GM23338 (cell line): ENCODE measurements around the gene DAB1. TPM values are rescaled to one million over a fixed set of nuclear protein-coding genes. Genes with fewer than 3 reads are reported as not detected.

Source experiments
- ATAC-seq: fragments of 200-7000 bp; cut with Tn5 transposase; 3 replicates; pipeline ENCODE4 v1.9.1; 2020
- DNase-seq: peaks from one replicate; pipeline ENCODE4 v3.0.0-alpha.2; 2015; ENCODE audit warnings: low spot score
- H2AFZ ChIP-seq: fragments of 200-600 bp; sonication (generic); 2 replicates; pipeline ENCODE4 v1.8.0; 2016; ENCODE audit warnings: antibody characterized with exemption, mild to moderate bottlenecking, moderate library complexity
- H3F3A ChIP-seq: fragments of 200-600 bp; sonication (generic); replicated peaks from 2 replicates; pipeline ENCODE4 v1.8.0; 2017; ENCODE audit warnings: antibody characterized with exemption, mixed run types, low read depth
- H3K27ac ChIP-seq: fragments of 200-600 bp; sonication (generic); 2 replicates; pipeline ENCODE4 v1.6.1; 2016; ENCODE audit warnings: low read depth
- H3K27me3 ChIP-seq: fragments of 200-600 bp; sonication (generic); 2 replicates; pipeline ENCODE4 v1.8.0; 2016; ENCODE audit warnings: mild to moderate bottlenecking, mixed run types, moderate library complexity; ENCODE audit not compliant: insufficient read depth
- H3K36me3 ChIP-seq: fragments of 200-600 bp; sonication (generic); 2 replicates; pipeline ENCODE4 v1.8.0; 2016; ENCODE audit warnings: mild to moderate bottlenecking; ENCODE audit not compliant: insufficient read depth
- H3K4me1 ChIP-seq: fragments of 200-600 bp; sonication (generic); 2 replicates; pipeline ENCODE4 v1.8.0; 2016; ENCODE audit warnings: mild to moderate bottlenecking, moderate library complexity; ENCODE audit not compliant: insufficient read depth
- H3K4me2 ChIP-seq: fragments of 200-600 bp; sonication (generic); 2 replicates; pipeline ENCODE4 v1.7.1; 2017; ENCODE audit warnings: mixed run types
- H3K4me3 ChIP-seq: fragments of 200-600 bp; sonication (generic); 2 replicates; pipeline ENCODE4 v1.6.1; 2016; ENCODE audit warnings: mixed run types
- H3K79me2 ChIP-seq: fragments of 200-600 bp; sonication (generic); replicated peaks from 2 replicates; pipeline ENCODE4 v1.8.0; 2017; ENCODE audit warnings: mild to moderate bottlenecking; ENCODE audit not compliant: insufficient read depth
- H3K9me2 ChIP-seq: fragments of 200-600 bp; sonication (generic); 2 replicates; pipeline ENCODE4 v1.8.0; 2017; ENCODE audit not compliant: insufficient read depth
- H4K20me1 ChIP-seq: fragments of 200-600 bp; sonication (generic); replicated peaks from 2 replicates; pipeline ENCODE4 v1.8.0; 2017; ENCODE audit warnings: mild to moderate bottlenecking; ENCODE audit not compliant: insufficient read depth
- H3K27ac Mint-ChIP-seq: 2 replicates; pipeline ENCODE4 v1.8.0; 2020; ENCODE audit warnings: inconsistent platforms, mild to moderate bottlenecking, moderate library complexity, mixed read lengths
- H3K27me3 Mint-ChIP-seq: 3 replicates; pipeline ENCODE4 v1.8.0; 2022; ENCODE audit warnings: low read depth, mild to moderate bottlenecking, moderate library complexity, mixed read lengths, inconsistent platforms; ENCODE audit not compliant: insufficient read depth, poor library complexity
- H3K36me3 Mint-ChIP-seq: 3 replicates; pipeline ENCODE4 v1.8.0; 2021; ENCODE audit warnings: low read depth, mild to moderate bottlenecking, inconsistent platforms, moderate library complexity, mixed read lengths
- H3K4me1 Mint-ChIP-seq: 3 replicates; pipeline ENCODE4 v1.8.0; 2020; ENCODE audit warnings: mild to moderate bottlenecking, inconsistent platforms, mixed read lengths
- H3K4me3 Mint-ChIP-seq: 3 replicates; pipeline ENCODE4 v1.8.0; 2021; ENCODE audit warnings: moderate library complexity, mild to moderate bottlenecking, inconsistent platforms, mixed read lengths
- H3K9me3 Mint-ChIP-seq: 3 replicates; pipeline ENCODE4 v1.8.0; 2020; ENCODE audit warnings: moderate library complexity, mild to moderate bottlenecking, inconsistent platforms, mixed read lengths
- CREB1 ChIP-seq: fragments of 250-450 bp; sonication (Bioruptor Pico); IDR thresholded peaks from 2 replicates; pipeline ENCODE4 v1.5.0; 2020; ENCODE audit warnings: low read depth, mild to moderate bottlenecking, moderate library complexity
- EZH2 ChIP-seq: fragments of 200-600 bp; sonication (generic); IDR thresholded peaks from one replicate; pipeline ENCODE4 v1.8.0; 2017; ENCODE audit warnings: antibody characterized with exemption, mild to moderate bottlenecking, low read depth; ENCODE audit not compliant: unreplicated experiment
- EZH2phosphoT487 ChIP-seq: fragments of 200-600 bp; sonication (generic); IDR thresholded peaks from one replicate; pipeline ENCODE4 v1.8.1; 2018; ENCODE audit warnings: antibody characterized with exemption; ENCODE audit not compliant: unreplicated experiment
- JUNB ChIP-seq: IDR thresholded peaks from one replicate; pipeline ENCODE4 v1.6.1; 2016; ENCODE audit warnings: antibody characterized with exemption; ENCODE audit not compliant: unreplicated experiment
- NANOG ChIP-seq: IDR thresholded peaks from 2 replicates; pipeline ENCODE4 v1.6.1; 2016; ENCODE audit warnings: antibody characterized with exemption, borderline replicate concordance
- POLR2AphosphoS5 ChIP-seq: IDR thresholded peaks from 2 replicates; pipeline ENCODE4 v1.6.1; 2016; ENCODE audit warnings: antibody characterized with exemption, low read depth
- STAT1 ChIP-seq: IDR thresholded peaks from one replicate; pipeline ENCODE4 v1.6.1; 2016; ENCODE audit warnings: antibody characterized with exemption; ENCODE audit not compliant: unreplicated experiment
- ZNF114 ChIP-seq: fragments of 250-450 bp; sonication (Bioruptor Pico); IDR thresholded peaks from 2 replicates; pipeline ENCODE4 v1.5.0; 2020; ENCODE audit warnings: mild to moderate bottlenecking, moderate library complexity
- ZNF331 ChIP-seq: fragments of 250-450 bp; sonication (Bioruptor Pico); IDR thresholded peaks from 2 replicates; pipeline ENCODE4 v1.5.0; 2020; ENCODE audit warnings: low read depth, mild to moderate bottlenecking, moderate library complexity
- polyA plus RNA-seq: library from polyadenylated mRNA; unstranded; fragments of >200 nt; fragmentation: Nextera tagmentation; extraction: Ambion mirVana; gene quantifications from 2 replicates; pipeline ENCODE4 v1.2.1, GENCODE V29; 2016
- total RNA-seq: library from RNA; depleted of rRNA; stranded (reverse); fragments of >200 nt; shearing (Covaris generic); gene quantifications from 2 replicates; pipeline ENCODE4 v1.2.3, GENCODE V29; 2014
- TF ChIP-seq, protein P1 (sequence below): IDR thresholded peaks from 2 replicates; pipeline ENCODE4 v1.6.1; 2016; ENCODE audit warnings: antibody characterized with exemption
- TF ChIP-seq, protein P2 (sequence below), 2 experiments: fragments of 200-600 bp in 1 of 2; sonication (generic) in 1 of 2; conservative IDR thresholded peaks; 2 replicates each; pipeline versions ENCODE4 v1.5.1 to v1.6.1; 2016 to 2017; ENCODE audit warnings: antibody characterized with exemption in 2 of 2, low read depth in 2 of 2, mild to moderate bottlenecking in 2 of 2, moderate library complexity in 1 of 2
- TF ChIP-seq, protein P3 (sequence below): IDR thresholded peaks from one replicate; pipeline ENCODE4 v1.6.1; 2018; ENCODE audit warnings: antibody characterized with exemption; ENCODE audit not compliant: unreplicated experiment
- TF ChIP-seq, protein P4 (sequence below): fragments of 250-450 bp; sonication (Bioruptor Pico); IDR thresholded peaks from 2 replicates; pipeline ENCODE4 v1.5.0; 2020; ENCODE audit warnings: mild to moderate bottlenecking, moderate library complexity

DAB1 gene
- total and polyA plus RNA-seq, 2 experiments from 2014 or later = 12.8 to 14.5 TPM

DNA sequence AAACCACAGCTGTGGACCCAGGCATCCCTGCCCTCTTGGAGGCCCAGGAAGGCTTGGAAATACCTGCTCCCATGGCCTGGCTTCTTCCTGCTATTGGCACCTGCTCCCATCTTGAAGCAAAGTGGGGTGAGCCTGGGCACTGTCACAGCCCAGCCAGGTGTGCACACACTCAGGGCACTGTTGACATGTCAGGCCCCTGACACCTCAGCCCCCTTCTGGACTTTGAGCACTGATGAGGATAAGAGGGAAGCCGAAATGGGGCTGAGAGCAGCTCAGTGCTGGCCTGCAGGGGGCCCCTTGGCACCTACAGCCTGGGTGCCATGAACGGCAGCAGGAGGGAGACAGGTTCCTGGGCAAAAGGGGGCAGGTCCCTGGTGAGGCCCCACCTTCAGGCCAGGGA, 55.9 kb downstream of the DAB1 start:
- Histone ChIP-seq H3K79me2 (peaks cover 3% of the 10 kb centered on the region), H3F3A (no peaks in the 10 kb centered on the region), H3K4me1 (peaks cover 21% of the 10 kb centered on the region), H3K27me3 (no peaks in the 10 kb centered on the region), H3K27ac (no peak overlapping the region), H4K20me1 (0 out of 2 replicates have a peak, but pooled peaks cover 4% of the 10 kb centered on the region), H3K4me2 (no peak overlapping the region), H3K9me2 (no peaks in the 10 kb centered on the region), H3K36me3 (peaks cover 3% of the 10 kb centered on the region; the same call in 1 of the 2 replicates), H2AFZ (no peak overlapping the region), H3K4me3 (no peak overlapping the region)
- peaks cover 21% of the 10 kb centered on the region for H3K36me3 Mint-ChIP-seq
- H3K4me1 Mint-ChIP-seq = peaks cover 23% of the 10 kb centered on the region
- H3K27me3 Mint-ChIP-seq = peaks cover 4% of the 10 kb centered on the region
- no peak overlapping the region for H3K4me3 Mint-ChIP-seq
- H3K27ac Mint-ChIP-seq = no peak overlapping the region
- ATAC-seq (no peak), DNase-seq (no peak)
- TF ChIP-seq ZNF114 (CRISPR knock-in tag) = no peak
- TF ChIP-seq, protein P1, sequence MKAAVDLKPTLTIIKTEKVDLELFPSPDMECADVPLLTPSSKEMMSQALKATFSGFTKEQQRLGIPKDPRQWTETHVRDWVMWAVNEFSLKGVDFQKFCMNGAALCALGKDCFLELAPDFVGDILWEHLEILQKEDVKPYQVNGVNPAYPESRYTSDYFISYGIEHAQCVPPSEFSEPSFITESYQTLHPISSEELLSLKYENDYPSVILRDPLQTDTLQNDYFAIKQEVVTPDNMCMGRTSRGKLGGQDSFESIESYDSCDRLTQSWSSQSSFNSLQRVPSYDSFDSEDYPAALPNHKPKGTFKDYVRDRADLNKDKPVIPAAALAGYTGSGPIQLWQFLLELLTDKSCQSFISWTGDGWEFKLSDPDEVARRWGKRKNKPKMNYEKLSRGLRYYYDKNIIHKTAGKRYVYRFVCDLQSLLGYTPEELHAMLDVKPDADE = no peak
- no peak for TF ChIP-seq ZNF331 (CRISPR knock-in tag)
- TF ChIP-seq, protein P2, sequence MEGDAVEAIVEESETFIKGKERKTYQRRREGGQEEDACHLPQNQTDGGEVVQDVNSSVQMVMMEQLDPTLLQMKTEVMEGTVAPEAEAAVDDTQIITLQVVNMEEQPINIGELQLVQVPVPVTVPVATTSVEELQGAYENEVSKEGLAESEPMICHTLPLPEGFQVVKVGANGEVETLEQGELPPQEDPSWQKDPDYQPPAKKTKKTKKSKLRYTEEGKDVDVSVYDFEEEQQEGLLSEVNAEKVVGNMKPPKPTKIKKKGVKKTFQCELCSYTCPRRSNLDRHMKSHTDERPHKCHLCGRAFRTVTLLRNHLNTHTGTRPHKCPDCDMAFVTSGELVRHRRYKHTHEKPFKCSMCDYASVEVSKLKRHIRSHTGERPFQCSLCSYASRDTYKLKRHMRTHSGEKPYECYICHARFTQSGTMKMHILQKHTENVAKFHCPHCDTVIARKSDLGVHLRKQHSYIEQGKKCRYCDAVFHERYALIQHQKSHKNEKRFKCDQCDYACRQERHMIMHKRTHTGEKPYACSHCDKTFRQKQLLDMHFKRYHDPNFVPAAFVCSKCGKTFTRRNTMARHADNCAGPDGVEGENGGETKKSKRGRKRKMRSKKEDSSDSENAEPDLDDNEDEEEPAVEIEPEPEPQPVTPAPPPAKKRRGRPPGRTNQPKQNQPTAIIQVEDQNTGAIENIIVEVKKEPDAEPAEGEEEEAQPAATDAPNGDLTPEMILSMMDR (conservative IDR thresholded peaks at IDR 0.05; ENCODE audit: low read depth in 2 of 2) = no peak
- TF ChIP-seq EZH2 = no peak
- TF ChIP-seq STAT1 = no peak
- TF ChIP-seq CREB1 (CRISPR knock-in tag) = no peak
- no peak for TF ChIP-seq EZH2phosphoT487
- TF ChIP-seq JUNB = no peak
- no peak for TF ChIP-seq NANOG
- no peak for TF ChIP-seq POLR2AphosphoS5
- TF ChIP-seq, protein P3, sequence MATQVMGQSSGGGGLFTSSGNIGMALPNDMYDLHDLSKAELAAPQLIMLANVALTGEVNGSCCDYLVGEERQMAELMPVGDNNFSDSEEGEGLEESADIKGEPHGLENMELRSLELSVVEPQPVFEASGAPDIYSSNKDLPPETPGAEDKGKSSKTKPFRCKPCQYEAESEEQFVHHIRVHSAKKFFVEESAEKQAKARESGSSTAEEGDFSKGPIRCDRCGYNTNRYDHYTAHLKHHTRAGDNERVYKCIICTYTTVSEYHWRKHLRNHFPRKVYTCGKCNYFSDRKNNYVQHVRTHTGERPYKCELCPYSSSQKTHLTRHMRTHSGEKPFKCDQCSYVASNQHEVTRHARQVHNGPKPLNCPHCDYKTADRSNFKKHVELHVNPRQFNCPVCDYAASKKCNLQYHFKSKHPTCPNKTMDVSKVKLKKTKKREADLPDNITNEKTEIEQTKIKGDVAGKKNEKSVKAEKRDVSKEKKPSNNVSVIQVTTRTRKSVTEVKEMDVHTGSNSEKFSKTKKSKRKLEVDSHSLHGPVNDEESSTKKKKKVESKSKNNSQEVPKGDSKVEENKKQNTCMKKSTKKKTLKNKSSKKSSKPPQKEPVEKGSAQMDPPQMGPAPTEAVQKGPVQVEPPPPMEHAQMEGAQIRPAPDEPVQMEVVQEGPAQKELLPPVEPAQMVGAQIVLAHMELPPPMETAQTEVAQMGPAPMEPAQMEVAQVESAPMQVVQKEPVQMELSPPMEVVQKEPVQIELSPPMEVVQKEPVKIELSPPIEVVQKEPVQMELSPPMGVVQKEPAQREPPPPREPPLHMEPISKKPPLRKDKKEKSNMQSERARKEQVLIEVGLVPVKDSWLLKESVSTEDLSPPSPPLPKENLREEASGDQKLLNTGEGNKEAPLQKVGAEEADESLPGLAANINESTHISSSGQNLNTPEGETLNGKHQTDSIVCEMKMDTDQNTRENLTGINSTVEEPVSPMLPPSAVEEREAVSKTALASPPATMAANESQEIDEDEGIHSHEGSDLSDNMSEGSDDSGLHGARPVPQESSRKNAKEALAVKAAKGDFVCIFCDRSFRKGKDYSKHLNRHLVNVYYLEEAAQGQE = no peak
- TF ChIP-seq, protein P4, sequence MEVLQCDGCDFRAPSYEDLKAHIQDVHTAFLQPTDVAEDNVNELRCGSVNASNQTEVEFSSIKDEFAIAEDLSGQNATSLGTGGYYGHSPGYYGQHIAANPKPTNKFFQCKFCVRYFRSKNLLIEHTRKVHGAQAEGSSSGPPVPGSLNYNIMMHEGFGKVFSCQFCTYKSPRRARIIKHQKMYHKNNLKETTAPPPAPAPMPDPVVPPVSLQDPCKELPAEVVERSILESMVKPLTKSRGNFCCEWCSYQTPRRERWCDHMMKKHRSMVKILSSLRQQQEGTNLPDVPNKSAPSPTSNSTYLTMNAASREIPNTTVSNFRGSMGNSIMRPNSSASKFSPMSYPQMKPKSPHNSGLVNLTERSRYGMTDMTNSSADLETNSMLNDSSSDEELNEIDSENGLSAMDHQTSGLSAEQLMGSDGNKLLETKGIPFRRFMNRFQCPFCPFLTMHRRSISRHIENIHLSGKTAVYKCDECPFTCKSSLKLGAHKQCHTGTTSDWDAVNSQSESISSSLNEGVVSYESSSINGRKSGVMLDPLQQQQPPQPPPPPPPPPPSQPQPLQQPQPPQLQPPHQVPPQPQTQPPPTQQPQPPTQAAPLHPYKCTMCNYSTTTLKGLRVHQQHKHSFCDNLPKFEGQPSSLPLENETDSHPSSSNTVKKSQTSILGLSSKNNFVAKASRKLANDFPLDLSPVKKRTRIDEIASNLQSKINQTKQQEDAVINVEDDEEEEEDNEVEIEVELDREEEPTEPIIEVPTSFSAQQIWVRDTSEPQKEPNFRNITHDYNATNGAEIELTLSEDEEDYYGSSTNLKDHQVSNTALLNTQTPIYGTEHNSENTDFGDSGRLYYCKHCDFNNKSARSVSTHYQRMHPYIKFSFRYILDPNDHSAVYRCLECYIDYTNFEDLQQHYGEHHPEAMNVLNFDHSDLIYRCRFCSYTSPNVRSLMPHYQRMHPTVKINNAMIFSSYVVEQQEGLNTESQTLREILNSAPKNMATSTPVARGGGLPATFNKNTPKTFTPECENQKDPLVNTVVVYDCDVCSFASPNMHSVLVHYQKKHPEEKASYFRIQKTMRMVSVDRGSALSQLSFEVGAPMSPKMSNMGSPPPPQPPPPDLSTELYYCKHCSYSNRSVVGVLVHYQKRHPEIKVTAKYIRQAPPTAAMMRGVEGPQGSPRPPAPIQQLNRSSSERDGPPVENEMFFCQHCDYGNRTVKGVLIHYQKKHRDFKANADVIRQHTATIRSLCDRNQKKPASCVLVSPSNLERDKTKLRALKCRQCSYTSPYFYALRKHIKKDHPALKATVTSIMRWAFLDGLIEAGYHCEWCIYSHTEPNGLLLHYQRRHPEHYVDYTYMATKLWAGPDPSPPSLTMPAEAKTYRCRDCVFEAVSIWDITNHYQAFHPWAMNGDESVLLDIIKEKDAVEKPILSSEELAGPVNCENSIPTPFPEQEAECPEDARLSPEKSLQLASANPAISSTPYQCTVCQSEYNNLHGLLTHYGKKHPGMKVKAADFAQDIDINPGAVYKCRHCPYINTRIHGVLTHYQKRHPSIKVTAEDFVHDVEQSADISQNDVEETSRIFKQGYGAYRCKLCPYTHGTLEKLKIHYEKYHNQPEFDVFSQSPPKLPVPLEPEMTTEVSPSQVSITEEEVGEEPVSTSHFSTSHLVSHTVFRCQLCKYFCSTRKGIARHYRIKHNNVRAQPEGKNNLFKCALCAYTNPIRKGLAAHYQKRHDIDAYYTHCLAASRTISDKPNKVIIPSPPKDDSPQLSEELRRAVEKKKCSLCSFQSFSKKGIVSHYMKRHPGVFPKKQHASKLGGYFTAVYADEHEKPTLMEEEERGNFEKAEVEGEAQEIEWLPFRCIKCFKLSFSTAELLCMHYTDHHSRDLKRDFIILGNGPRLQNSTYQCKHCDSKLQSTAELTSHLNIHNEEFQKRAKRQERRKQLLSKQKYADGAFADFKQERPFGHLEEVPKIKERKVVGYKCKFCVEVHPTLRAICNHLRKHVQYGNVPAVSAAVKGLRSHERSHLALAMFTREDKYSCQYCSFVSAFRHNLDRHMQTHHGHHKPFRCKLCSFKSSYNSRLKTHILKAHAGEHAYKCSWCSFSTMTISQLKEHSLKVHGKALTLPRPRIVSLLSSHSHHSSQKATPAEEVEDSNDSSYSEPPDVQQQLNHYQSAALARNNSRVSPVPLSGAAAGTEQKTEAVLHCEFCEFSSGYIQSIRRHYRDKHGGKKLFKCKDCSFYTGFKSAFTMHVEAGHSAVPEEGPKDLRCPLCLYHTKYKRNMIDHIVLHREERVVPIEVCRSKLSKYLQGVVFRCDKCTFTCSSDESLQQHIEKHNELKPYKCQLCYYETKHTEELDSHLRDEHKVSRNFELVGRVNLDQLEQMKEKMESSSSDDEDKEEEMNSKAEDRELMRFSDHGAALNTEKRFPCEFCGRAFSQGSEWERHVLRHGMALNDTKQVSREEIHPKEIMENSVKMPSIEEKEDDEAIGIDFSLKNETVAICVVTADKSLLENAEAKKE (CRISPR knock-in tag) = no peak
- peaks cover 24% of the 10 kb centered on the region for H3K9me3 Mint-ChIP-seq
